Keratinocyte (primary cell): Measurements from ENCODE around the gene TTLL6. TPM values are rescaled to one million over a fixed set of nuclear protein-coding genes. Genes with fewer than 3 reads are reported as not detected.
"Not testable (repeated sequence)": the region's sequence is repeated elsewhere in the genome, so short reads cannot be mapped to it uniquely, and the experiment has no call there.

Experiments used
- DNase-seq: peaks from one replicate; pipeline ENCODE4 v3.0.0-alpha.2; 2011; ENCODE audit warnings: low read depth, missing footprints, low spot score
- FAIRE-seq: peaks from 2 replicates; lab custom pipeline; 2011; peaks lifted over from hg19 to GRCh38; lab: Jason Lieb, UNC
- H2AFZ ChIP-seq: 2 replicates; pipeline ENCODE4 v1.6.0; 2012; ENCODE audit warnings: low read length, control low read depth, inconsistent platforms; ENCODE audit not compliant: control insufficient read depth
- H3K27ac ChIP-seq: 2 replicates; pipeline ENCODE4 v1.5.1; 2011; ENCODE audit warnings: low read length; ENCODE audit not compliant: control insufficient read depth, insufficient read depth
- H3K27me3 ChIP-seq: 3 replicates; pipeline ENCODE4 v1.6.0; 2011; ENCODE audit warnings: low read length; ENCODE audit not compliant: control insufficient read depth, insufficient read depth; ENCODE audit errors: extremely low read depth
- H3K36me3 ChIP-seq, 2 experiments: 2 replicates in 1 of 2; 3 replicates in 1 of 2; pipeline ENCODE4 v1.5.1; 2011; ENCODE audit warnings: low read length in 2 of 2, mild to moderate bottlenecking in 1 of 2; ENCODE audit not compliant: control insufficient read depth in 2 of 2, insufficient read depth in 2 of 2; ENCODE audit errors: extremely low read depth in 1 of 2
- H3K4me1 ChIP-seq: 3 replicates; pipeline ENCODE4 v1.5.1; 2011; ENCODE audit warnings: low read length; ENCODE audit not compliant: control insufficient read depth, insufficient read depth; ENCODE audit errors: extremely low read depth
- H3K4me2 ChIP-seq: 3 replicates; pipeline ENCODE4 v1.6.0; 2011; ENCODE audit warnings: low read depth, low read length; ENCODE audit not compliant: control insufficient read depth, insufficient read depth; ENCODE audit errors: extremely low read depth
- H3K4me3 ChIP-seq, 3 experiments: fragments of 200-600 bp in 1 of 3; sonication (generic) in 1 of 3; 2 replicates in 2 of 3; 3 replicates in 1 of 3; pipeline ENCODE4 v1.5.1; 2011 to 2016; ENCODE audit warnings: low read length in 3 of 3, mild to moderate bottlenecking in 3 of 3, control low read depth in 2 of 3, inconsistent platforms in 1 of 3, low read depth in 1 of 3, mixed read lengths in 1 of 3, mixed run types in 1 of 3, moderate library complexity in 1 of 3; ENCODE audit not compliant: control insufficient read depth in 2 of 3, insufficient read depth in 2 of 3; ENCODE audit errors: extremely low read depth in 1 of 3
- H3K79me2 ChIP-seq: 2 replicates; pipeline ENCODE4 v1.6.0; 2012; ENCODE audit warnings: low read length; ENCODE audit not compliant: control insufficient read depth, insufficient read depth
- H3K9ac ChIP-seq: 3 replicates; pipeline ENCODE4 v1.6.0; 2011; ENCODE audit warnings: low read length; ENCODE audit not compliant: control insufficient read depth, insufficient read depth; ENCODE audit errors: extremely low read depth
- H3K9me1 ChIP-seq: 3 replicates; pipeline ENCODE4 v1.6.0; 2011; ENCODE audit warnings: low read length; ENCODE audit not compliant: control insufficient read depth, insufficient read depth; ENCODE audit errors: extremely low read depth
- H3K9me3 ChIP-seq: 2 replicates; pipeline ENCODE4 v1.5.1; 2012; ENCODE audit warnings: low read depth, low read length; ENCODE audit not compliant: control insufficient read depth
- H4K20me1 ChIP-seq: 3 replicates; pipeline ENCODE4 v1.6.0; 2011; ENCODE audit warnings: low read length; ENCODE audit not compliant: control insufficient read depth, insufficient read depth; ENCODE audit errors: extremely low read depth
- CTCF ChIP-seq, 3 experiments: IDR thresholded peaks in 1 of 3; conservative IDR thresholded peaks in 1 of 3; optimal IDR thresholded peaks in 1 of 3; 2 replicates in 2 of 3; 3 replicates in 1 of 3; pipeline versions ENCODE3 to v1.5.1; 2011; ENCODE audit warnings: low read length in 3 of 3, mild to moderate bottlenecking in 3 of 3, moderate library complexity in 2 of 3, control low read depth in 1 of 3, inconsistent platforms in 1 of 3; ENCODE audit not compliant: insufficient read depth in 2 of 3; ENCODE audit errors: extremely low read depth in 1 of 3
- EZH2 ChIP-seq: IDR thresholded peaks from one replicate; pipeline ENCODE4 v1.6.1; 2012; ENCODE audit warnings: inconsistent platforms, mild to moderate bottlenecking, low read length, moderate library complexity
- dilution Hi-C: fragments of 300-500 bp; cut with MboI; formaldehyde crosslinking; loops from one replicate; pipeline ENCODE4 v1.7.0; 2020; ENCODE audit warnings: low sequenced_read_pairs; ENCODE audit not compliant: extremely low pct_ligation_motif_present
- polyA plus RNA-seq, 5 experiments: library from polyadenylated mRNA; depleted of rRNA in 3 of 5; stranded (reverse) in 3 of 5; stranded (forward) in 1 of 5; unstranded in 1 of 5; fragments of >200 nt; gene quantifications; 1 replicate in 1 of 5; 2 replicates in 3 of 5; 3 replicates in 1 of 5; pipeline versions ENCODE4 v1.2.1 to v1.2.3, GENCODE V29; 2011 to 2012; ENCODE audit warnings: missing spikeins in 2 of 5, low read depth in 1 of 5, low replicate concordance in 1 of 5

TTLL6 gene
- polyA plus RNA-seq, 1 donor (not counting 4 experiments of a cell fraction or from before 2014, with no cell fraction given), result not detected

- no peak for DNase-seq
- dilution Hi-C loops, result no loop called here
- H2AFZ ChIP-seq, result peak overlapping the region; percentile 22
- no peaks in the 10 kb centered on the region for H4K20me1 ChIP-seq
- TF ChIP-seq CTCF (optimal IDR thresholded peaks at IDR 0.05 in 1 of 3, IDR thresholded peaks at IDR 0.05 in 1 of 3, conservative IDR thresholded peaks at IDR 0.05 in 1 of 3; ENCODE audit: extremely low read depth in 1 of 3, insufficient read depth in 2 of 3, low read length in 3 of 3), result no peak
- TF ChIP-seq EZH2, result no peak
- H3K9ac ChIP-seq, result peak overlapping the region; percentile 22
- peaks cover 3% of the 10 kb centered on the region in 2 experiments for H3K36me3 ChIP-seq
- peak; percentile 52 for FAIRE-seq
- H3K4me3 ChIP-seq, result peak overlapping the region in 2 of 3 experiments; percentile 46 to 57
- no peaks in the 10 kb centered on the region for H3K27me3 ChIP-seq
- H3K9me3 ChIP-seq, result no peaks in the 10 kb centered on the region
- peak overlapping the region; percentile 79 for H3K4me2 ChIP-seq
- H3K4me1 ChIP-seq, result peaks cover 10% of the 10 kb centered on the region
- no peaks in the 10 kb centered on the region for H3K9me1 ChIP-seq
- H3K79me2 ChIP-seq, result peaks cover 9% of the 10 kb centered on the region
- H3K27ac ChIP-seq, result peak overlapping the region; percentile 38
These were observed 24.4 kb upstream of the TTLL6 start for GRCh38 chr17:48841395-48841831.

GRCh38 chr17:48840441-48840840 lies 23.4 kb upstream of the TTLL6 start:
- H2AFZ ChIP-seq, result no peak overlapping the region
- dilution Hi-C loops, result no loop called here

GRCh38 chr17:48837458-48837857 lies 20.4 kb upstream of the TTLL6 start:
- H3K4me2 ChIP-seq, DNase-seq, H3K4me3 ChIP-seq, H3K36me3 ChIP-seq, FAIRE-seq, H3K27me3 ChIP-seq, H3K27ac ChIP-seq, H4K20me1 ChIP-seq, H3K9me3 ChIP-seq, H3K9ac ChIP-seq, dilution Hi-C loops, H2AFZ ChIP-seq, H3K9me1 ChIP-seq: not testable (repeated sequence)
- H3K79me2 ChIP-seq, result peaks cover 25% of the 10 kb centered on the region
- peaks cover 10% of the 10 kb centered on the region for H3K4me1 ChIP-seq

More at GRCh38 chr17:48840441-48840840, 23.4 kb upstream of the TTLL6 start:
- H3K9ac ChIP-seq, result no peak overlapping the region
- no peaks in the 10 kb centered on the region for H3K9me3 ChIP-seq
- DNase-seq (no peak), FAIRE-seq (no peak)
- H4K20me1 ChIP-seq, result no peaks in the 10 kb centered on the region
- no peaks in the 10 kb centered on the region for H3K27me3 ChIP-seq
- no peak for TF ChIP-seq CTCF (optimal IDR thresholded peaks at IDR 0.05 in 1 of 3, IDR thresholded peaks at IDR 0.05 in 1 of 3, conservative IDR thresholded peaks at IDR 0.05 in 1 of 3; ENCODE audit: extremely low read depth in 1 of 3, insufficient read depth in 2 of 3, low read length in 3 of 3)
- TF ChIP-seq EZH2, result no peak
- no peak overlapping the region for H3K4me3 ChIP-seq
- H3K9me1 ChIP-seq, result no peaks in the 10 kb centered on the region
- H3K36me3 ChIP-seq, result peaks cover 3% of the 10 kb centered on the region in 2 experiments
- peaks cover 15% of the 10 kb centered on the region for H3K79me2 ChIP-seq
- H3K4me2 ChIP-seq, result peak overlapping the region; percentile 79
- peaks cover 10% of the 10 kb centered on the region for H3K4me1 ChIP-seq
- H3K27ac ChIP-seq, result no peak overlapping the region
